DMS53 (cell line): ENCODE data around the gene LONP2.
"Not testable (repeated sequence)": the region's sequence is repeated elsewhere in the genome, so short reads cannot be mapped to it uniquely, and the experiment has no call there.

Experiments used
- DNase-seq: peaks from one replicate; lab custom pipeline; 2025; lab: John Stamatoyannopoulos, UW

LONP2 gene

GRCh38 chr16:48291303-48291702 lies 47.2 kb downstream of the LONP2 start:
- no peak for DNase-seq

- DNase-seq = no peak
Measured at GRCh38 chr16:48291754-48292153, 47.7 kb downstream of the LONP2 start.

GRCh38 chr16:48292452-48292851 lies 48.4 kb downstream of the LONP2 start:
- peak; percentile 21 for DNase-seq

- no peak for DNase-seq
Measured at GRCh38 chr16:48294724-48295123, 50.6 kb downstream of the LONP2 start.

GRCh38 chr16:48295488-48296281 lies 51.6 kb downstream of the LONP2 start:
- DNase-seq = peak; percentile 85

GRCh38 chr16:48299471-48299870 lies 55.4 kb downstream of the LONP2 start:
- no peak for DNase-seq

- peak; percentile 36 for DNase-seq
Measured at GRCh38 chr16:48300391-48300856, 56.3 kb downstream of the LONP2 start.

GRCh38 chr16:48308535-48308934 lies 64.4 kb downstream of the LONP2 start:
- no peak for DNase-seq

- no peak for DNase-seq
Measured at GRCh38 chr16:48310908-48311641, 67.0 kb downstream of the LONP2 start.

- DNase-seq = not testable (repeated sequence)
Measured at GRCh38 chr16:48313905-48314304, 69.8 kb downstream of the LONP2 start.

GRCh38 chr16:48317026-48317425 lies 72.9 kb downstream of the LONP2 start:
- DNase-seq = no peak

GRCh38 chr16:48317614-48318315 lies 73.7 kb downstream of the LONP2 start:
- peak; percentile 10 for DNase-seq

GRCh38 chr16:48318630-48319029 lies 74.5 kb downstream of the LONP2 start:
- DNase-seq = peak; percentile 50

GRCh38 chr16:48321317-48322036 lies 77.4 kb downstream of the LONP2 start:
- no peak for DNase-seq

- DNase-seq = no peak
Measured at GRCh38 chr16:48323783-48324775, 80.0 kb downstream of the LONP2 start.

GRCh38 chr16:48326915-48327314 lies 82.8 kb downstream of the LONP2 start:
- no peak for DNase-seq

- DNase-seq = no peak
Measured at GRCh38 chr16:48329138-48329537, 85.0 kb downstream of the LONP2 start.

GRCh38 chr16:48330189-48330840 lies 86.2 kb downstream of the LONP2 start:
- no peak for DNase-seq

- no peak for DNase-seq
Measured at GRCh38 chr16:48330841-48331192, 86.7 kb downstream of the LONP2 start.

- no peak for DNase-seq
Measured at GRCh38 chr16:48332978-48333377, 88.9 kb downstream of the LONP2 start.
